ENCODE data around the gene DCUN1D2. TPM values are rescaled to one million over a fixed set of nuclear protein-coding genes. Genes with fewer than 3 reads are reported as not detected.

The DCUN1D2 gene
- total RNA-seq, 4 donors from 2014 or later, result 12.0 to 35.2 (median 18.9) TPM

GRCh38 chr13:113491982-113492381 lies 1.5 kb upstream of the DCUN1D2 start:
- intact Hi-C loops (cut with DNase I; ENCODE audit: low total_unique reads), result no loop called here
- no peak for DNase-seq (ENCODE audit: low spot score in 2 of 2)
- H3K4me3 ChIP-seq (ENCODE audit: low read depth, poor library complexity, severe bottlenecking), result no peak overlapping the region
- 72 to 89% methylated on average over 9 of the region's 9 CpGs for WGBS, 2 donors
- TF ChIP-seq POLR2A (IDR thresholded peaks at IDR 0.05), result no peak
- TF ChIP-seq CTCF (IDR thresholded peaks at IDR 0.05), result no peak

DNA sequence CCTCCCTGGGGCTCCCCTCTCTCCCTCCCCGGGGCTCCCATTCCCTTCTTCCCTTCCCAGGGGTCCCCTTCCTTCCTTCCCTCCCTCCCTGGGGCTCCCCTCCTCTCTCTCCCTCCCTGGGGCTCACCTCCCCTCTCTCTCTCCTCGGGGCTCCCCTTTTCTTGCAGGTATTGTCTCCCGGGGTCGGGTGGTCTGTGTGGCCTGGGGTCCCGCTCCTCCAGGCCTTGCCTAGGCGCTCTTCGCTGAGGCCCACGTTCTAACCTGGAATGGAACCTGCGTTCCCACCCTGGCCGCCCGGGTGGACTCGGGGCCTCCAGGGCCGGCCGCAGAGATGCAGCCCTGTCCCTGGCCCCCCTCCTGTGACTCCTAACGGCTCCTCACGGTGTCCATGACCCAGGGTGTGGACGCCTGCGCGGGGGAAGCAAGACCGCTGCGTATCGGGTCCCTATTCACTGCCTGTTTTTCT lies 940 bp upstream of the DCUN1D2 start:
- intact Hi-C loops (cut with DNase I; ENCODE audit: low total_unique reads), result no loop called here

GRCh38 chr13:113489549-113490495 lies 689 bp downstream of the DCUN1D2 start:
- DNase-seq (ENCODE audit: low spot score in 2 of 2), result peak in 1 of 2 donors; percentile 88
- TF ChIP-seq POLR2A (IDR thresholded peaks at IDR 0.05) (no peak), CTCF (IDR thresholded peaks at IDR 0.05) (no peak)
- WGBS, 2 donors, result 4% methylated on average over 34 to 41 of the region's 54 CpGs
- intact Hi-C loops (cut with DNase I; ENCODE audit: low total_unique reads), result no loop called here
- peak overlapping the region; percentile 75 for H3K4me3 ChIP-seq (ENCODE audit: low read depth, poor library complexity, severe bottlenecking)

More for the DNA sequence above, 940 bp upstream of the DCUN1D2 start:
- 3 to 7% methylated on average over 22 of the region's 22 CpGs for WGBS, 2 donors
- no peak for TF ChIP-seq POLR2A (IDR thresholded peaks at IDR 0.05)
- TF ChIP-seq CTCF (IDR thresholded peaks at IDR 0.05), result no peak
- peak overlapping the region; percentile 75 for H3K4me3 ChIP-seq (ENCODE audit: low read depth, poor library complexity, severe bottlenecking)
- DNase-seq (ENCODE audit: low spot score in 2 of 2), result peak in 1 of 2 donors; percentile 29

- 45 to 52% methylated on average over 8 of the region's 8 CpGs for WGBS, 2 donors
- DNase-seq (ENCODE audit: low spot score in 2 of 2), result no peak
- H3K4me3 ChIP-seq (ENCODE audit: low read depth, poor library complexity, severe bottlenecking), result no peak overlapping the region
- intact Hi-C loops (cut with DNase I; ENCODE audit: low total_unique reads), result no loop called here
- TF ChIP-seq POLR2A (IDR thresholded peaks at IDR 0.05) (no peak), CTCF (IDR thresholded peaks at IDR 0.05) (no peak)
Measured at GRCh38 chr13:113489171-113489548, 1.4 kb downstream of the DCUN1D2 start.

- 84 to 92% methylated on average over 3 of the region's 3 CpGs for WGBS, 2 donors
- no peak for DNase-seq (ENCODE audit: low spot score in 2 of 2)
- no peak overlapping the region for H3K4me3 ChIP-seq (ENCODE audit: low read depth, poor library complexity, severe bottlenecking)
- TF ChIP-seq CTCF (IDR thresholded peaks at IDR 0.05), result no peak
- no peak for TF ChIP-seq POLR2A (IDR thresholded peaks at IDR 0.05)
- intact Hi-C loops (cut with DNase I; ENCODE audit: low total_unique reads), result no loop called here
Measured at GRCh38 chr13:113488283-113488682, 2.2 kb downstream of the DCUN1D2 start.
